SU-DHL-6 (cell line): ENCODE results near the gene DIP2C.
"Not testable (repeated sequence)": the region's sequence is repeated elsewhere in the genome, so short reads cannot be mapped to it uniquely, and the experiment has no call there.

Experiments used
- H2AFZ ChIP-seq: fragments of 200-600 bp; sonication (generic); 2 replicates; pipeline ENCODE4 v1.6.1; 2014; ENCODE audit warnings: low read depth, mild to moderate bottlenecking, moderate library complexity, mixed read lengths, antibody characterized with exemption, low read length; ENCODE audit not compliant: severe bottlenecking
- H3F3A ChIP-seq: fragments of 200-600 bp; shearing (Covaris generic); 2 replicates; pipeline ENCODE4 v1.6.0; 2016; ENCODE audit warnings: antibody characterized with exemption, mild to moderate bottlenecking; ENCODE audit not compliant: insufficient read depth
- H3K27ac ChIP-seq: fragments of 200-600 bp; sonication (generic); 2 replicates; pipeline ENCODE4 v1.5.1; 2016; ENCODE audit warnings: low read depth, mild to moderate bottlenecking, low read length, moderate library complexity, mixed read lengths
- H3K27me3 ChIP-seq: fragments of 200-600 bp; sonication (generic), shearing (Covaris generic); 2 replicates; pipeline ENCODE4 v1.6.0; 2014; ENCODE audit warnings: mild to moderate bottlenecking, low read length
- H3K36me3 ChIP-seq: fragments of 200-600 bp; sonication (generic); 2 replicates; pipeline ENCODE4 v1.6.1; 2014; ENCODE audit warnings: mild to moderate bottlenecking, low read length, mixed read lengths
- H3K4me2 ChIP-seq: fragments of 300-600, 200-600 bp; shearing (Covaris generic), sonication (generic); 2 replicates; pipeline ENCODE4 v1.6.0; 2014; ENCODE audit warnings: low read length, low read depth, mild to moderate bottlenecking; ENCODE audit not compliant: poor library complexity, severe bottlenecking
- H3K4me3 ChIP-seq: fragments of 200-600 bp; sonication (generic); 2 replicates; pipeline ENCODE4 v1.5.1; 2014; ENCODE audit warnings: antibody characterized with exemption, low read length, mild to moderate bottlenecking, mixed read lengths; ENCODE audit not compliant: insufficient read depth, poor library complexity, severe bottlenecking
- H3K79me2 ChIP-seq: fragments of 200-600 bp; sonication (generic); 2 replicates; pipeline ENCODE4 v1.6.1; 2014; ENCODE audit warnings: mild to moderate bottlenecking, low read length, moderate library complexity; ENCODE audit not compliant: insufficient read depth
- H3K9ac ChIP-seq: fragments of 200-600 bp; sonication (generic); 2 replicates; pipeline ENCODE4 v1.7.0; 2014; ENCODE audit warnings: mild to moderate bottlenecking, low read length
- H3K9me2 ChIP-seq: fragments of 200-600 bp; sonication (generic); replicated peaks from 2 replicates; pipeline ENCODE4 v1.6.1; 2014; ENCODE audit warnings: low read length; ENCODE audit not compliant: insufficient read depth
- H3K9me3 ChIP-seq: fragments of 200-600 bp; sonication (generic); 2 replicates; pipeline ENCODE4 v1.6.1; 2014; ENCODE audit warnings: low read length, mixed read lengths; ENCODE audit not compliant: insufficient read depth
- H4K20me1 ChIP-seq: fragments of 200-600 bp; sonication (generic); 2 replicates; pipeline ENCODE4 v1.6.1; 2014; ENCODE audit warnings: low read depth, mild to moderate bottlenecking, antibody characterized with exemption, low read length, moderate library complexity, mixed read lengths
- CTCF ChIP-seq: fragments of 200-600 bp; sonication (generic); IDR thresholded peaks from one replicate; pipeline ENCODE4 v1.5.1; 2017; ENCODE audit warnings: antibody characterized with exemption, mild to moderate bottlenecking, low read length, moderate library complexity; ENCODE audit not compliant: insufficient read depth, poor library complexity, severe bottlenecking
- EZH2phosphoT487 ChIP-seq: fragments of 200-600 bp; sonication (generic), shearing (Covaris generic); conservative IDR thresholded peaks from 2 replicates; pipeline ENCODE4 v1.6.1; 2018; ENCODE audit warnings: mild to moderate bottlenecking, antibody characterized with exemption, low read length, moderate library complexity, mixed read lengths

DIP2C gene

DNA sequence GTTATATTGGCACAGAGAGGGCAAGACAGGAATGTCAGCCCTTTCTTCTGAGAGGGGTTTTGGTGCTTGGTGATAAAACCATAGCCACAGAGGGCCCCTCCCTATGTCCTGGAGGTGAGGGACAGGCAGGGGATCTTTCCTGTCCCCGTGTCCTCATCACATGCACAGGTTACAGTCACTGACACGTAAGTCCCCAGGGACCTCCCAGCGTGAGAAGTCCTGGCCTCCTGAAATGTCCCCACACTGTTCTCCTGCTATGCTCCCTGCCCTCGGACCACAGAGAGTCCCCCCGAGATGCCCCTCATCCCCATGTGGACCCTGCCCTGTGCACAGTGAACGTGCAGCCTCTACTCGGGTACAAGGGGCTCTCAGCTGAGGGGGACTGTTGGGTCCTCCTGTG lies 293.8 kb downstream of the DIP2C start:
- H2AFZ ChIP-seq, result no peak overlapping the region
- no peak overlapping the region for H3K9ac ChIP-seq
- H3K79me2 ChIP-seq, result no peaks in the 10 kb centered on the region
- no peak overlapping the region for H3K27ac ChIP-seq
- H3F3A ChIP-seq, result no peaks in the 10 kb centered on the region
- H3K4me3 ChIP-seq, result no peak overlapping the region
- no peaks in the 10 kb centered on the region for H3K36me3 ChIP-seq
- TF ChIP-seq EZH2phosphoT487 (no peak), CTCF (no peak)
- H3K27me3 ChIP-seq, result no peaks in the 10 kb centered on the region
- no peaks in the 10 kb centered on the region for H4K20me1 ChIP-seq
- no peak overlapping the region for H3K4me2 ChIP-seq
- H3K9me2 ChIP-seq, result no peaks in the 10 kb centered on the region
- H3K9me3 ChIP-seq, result no peaks in the 10 kb centered on the region

- not testable (repeated sequence) for H3K4me2 ChIP-seq, H3K27ac ChIP-seq
Observed at GRCh38 chr10:394439-395101, 294.9 kb downstream of the DIP2C start.

GRCh38 chr10:393787-394438 lies 295.6 kb downstream of the DIP2C start:
- no peaks in the 10 kb centered on the region for H3K36me3 ChIP-seq
- H4K20me1 ChIP-seq, result no peaks in the 10 kb centered on the region
- no peaks in the 10 kb centered on the region for H3K27me3 ChIP-seq
- H3K9me2 ChIP-seq, result no peaks in the 10 kb centered on the region
- no peak overlapping the region for H3K27ac ChIP-seq
- H3F3A ChIP-seq, result no peaks in the 10 kb centered on the region
- H2AFZ ChIP-seq, result no peak overlapping the region
- H3K79me2 ChIP-seq, result no peaks in the 10 kb centered on the region
- H3K9ac ChIP-seq, result no peak overlapping the region
- H3K4me2 ChIP-seq, result no peak overlapping the region
- TF ChIP-seq EZH2phosphoT487 (no peak), CTCF (no peak)
- no peak overlapping the region for H3K4me3 ChIP-seq
- H3K9me3 ChIP-seq, result no peaks in the 10 kb centered on the region

More at GRCh38 chr10:394439-395101, 294.9 kb downstream of the DIP2C start:
- not testable (repeated sequence) for H3K9me2 ChIP-seq, H3K79me2 ChIP-seq, H3K9ac ChIP-seq, H3K36me3 ChIP-seq, H3K9me3 ChIP-seq, H3F3A ChIP-seq, H2AFZ ChIP-seq, H4K20me1 ChIP-seq, H3K27me3 ChIP-seq, H3K4me3 ChIP-seq

DNA sequence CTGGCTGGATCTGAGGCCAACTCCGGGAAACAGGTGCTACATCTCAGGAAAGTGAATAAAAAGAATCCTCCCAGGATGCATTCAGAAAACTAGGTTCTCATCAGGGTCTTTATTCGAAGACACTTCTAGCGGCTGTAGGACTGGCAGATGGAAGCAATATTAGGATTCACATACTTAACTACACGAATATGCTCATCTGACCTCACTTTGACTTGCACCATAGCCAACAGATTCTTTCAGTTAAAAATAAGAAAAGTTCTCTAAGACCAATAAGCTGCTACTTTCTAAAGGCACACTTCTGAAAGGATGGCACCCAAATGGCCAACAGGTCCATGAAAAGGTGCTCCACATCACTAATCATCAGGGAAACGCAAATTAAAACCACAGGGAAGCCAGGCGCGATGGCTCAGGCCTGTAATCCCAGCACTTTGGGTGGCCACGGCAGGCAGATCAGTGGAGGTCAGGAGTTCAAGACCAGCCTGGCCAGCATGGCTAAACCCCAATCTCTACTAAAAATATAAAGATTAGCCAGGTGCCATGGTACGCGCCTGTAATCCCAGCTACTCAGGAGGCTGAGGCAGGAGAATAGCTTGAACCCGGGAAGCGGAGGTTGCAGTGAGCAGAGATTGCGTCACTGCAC lies 296.2 kb downstream of the DIP2C start:
- Histone ChIP-seq H3F3A (no peaks in the 10 kb centered on the region), H3K36me3 (no peaks in the 10 kb centered on the region), H3K27ac (no peak overlapping the region), H3K4me3 (no peak overlapping the region), H3K4me2 (no peak overlapping the region), H3K9ac (no peak overlapping the region), H4K20me1 (no peaks in the 10 kb centered on the region), H3K9me2 (no peaks in the 10 kb centered on the region), H3K9me3 (no peaks in the 10 kb centered on the region), H3K27me3 (no peaks in the 10 kb centered on the region), H2AFZ (no peak overlapping the region), H3K79me2 (no peaks in the 10 kb centered on the region)
- TF ChIP-seq EZH2phosphoT487 (no peak), CTCF (no peak)
